GM10266 (cell line): ENCODE data around the gene SH3D21.

Experiments used
- DNase-seq: peaks from one replicate; pipeline ENCODE4 v3.0.0; 2012; ENCODE audit errors: extremely low spot score
- TF ChIP-seq, protein P1 (sequence below): IDR thresholded peaks from 2 replicates; pipeline ENCODE4 v1.5.1; 2012; ENCODE audit warnings: mild to moderate bottlenecking, low read depth; ENCODE audit not compliant: control insufficient read depth, insufficient read depth; ENCODE audit errors: missing control alignments

SH3D21 gene

DNA sequence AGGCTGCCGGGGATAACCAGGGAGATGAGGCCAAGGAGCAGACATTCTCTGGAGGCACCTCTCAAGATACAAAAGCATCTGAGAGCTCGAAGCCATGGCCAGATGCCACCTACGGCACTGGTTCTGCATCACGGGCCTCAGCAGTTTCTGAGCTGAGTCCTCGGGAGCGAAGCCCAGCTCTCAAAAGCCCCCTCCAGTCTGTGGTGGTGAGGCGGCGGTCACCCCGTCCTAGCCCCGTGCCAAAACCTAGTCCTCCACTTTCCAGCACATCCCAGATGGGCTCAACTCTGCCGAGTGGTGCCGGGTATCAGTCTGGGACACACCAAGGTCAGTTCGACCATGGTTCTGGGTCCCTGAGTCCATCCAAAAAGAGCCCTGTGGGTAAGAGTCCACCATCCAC lies 19.4 kb upstream of the SH3D21 start:
- TF ChIP-seq, protein P1, sequence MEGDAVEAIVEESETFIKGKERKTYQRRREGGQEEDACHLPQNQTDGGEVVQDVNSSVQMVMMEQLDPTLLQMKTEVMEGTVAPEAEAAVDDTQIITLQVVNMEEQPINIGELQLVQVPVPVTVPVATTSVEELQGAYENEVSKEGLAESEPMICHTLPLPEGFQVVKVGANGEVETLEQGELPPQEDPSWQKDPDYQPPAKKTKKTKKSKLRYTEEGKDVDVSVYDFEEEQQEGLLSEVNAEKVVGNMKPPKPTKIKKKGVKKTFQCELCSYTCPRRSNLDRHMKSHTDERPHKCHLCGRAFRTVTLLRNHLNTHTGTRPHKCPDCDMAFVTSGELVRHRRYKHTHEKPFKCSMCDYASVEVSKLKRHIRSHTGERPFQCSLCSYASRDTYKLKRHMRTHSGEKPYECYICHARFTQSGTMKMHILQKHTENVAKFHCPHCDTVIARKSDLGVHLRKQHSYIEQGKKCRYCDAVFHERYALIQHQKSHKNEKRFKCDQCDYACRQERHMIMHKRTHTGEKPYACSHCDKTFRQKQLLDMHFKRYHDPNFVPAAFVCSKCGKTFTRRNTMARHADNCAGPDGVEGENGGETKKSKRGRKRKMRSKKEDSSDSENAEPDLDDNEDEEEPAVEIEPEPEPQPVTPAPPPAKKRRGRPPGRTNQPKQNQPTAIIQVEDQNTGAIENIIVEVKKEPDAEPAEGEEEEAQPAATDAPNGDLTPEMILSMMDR: no peak
- no peak for DNase-seq

DNA sequence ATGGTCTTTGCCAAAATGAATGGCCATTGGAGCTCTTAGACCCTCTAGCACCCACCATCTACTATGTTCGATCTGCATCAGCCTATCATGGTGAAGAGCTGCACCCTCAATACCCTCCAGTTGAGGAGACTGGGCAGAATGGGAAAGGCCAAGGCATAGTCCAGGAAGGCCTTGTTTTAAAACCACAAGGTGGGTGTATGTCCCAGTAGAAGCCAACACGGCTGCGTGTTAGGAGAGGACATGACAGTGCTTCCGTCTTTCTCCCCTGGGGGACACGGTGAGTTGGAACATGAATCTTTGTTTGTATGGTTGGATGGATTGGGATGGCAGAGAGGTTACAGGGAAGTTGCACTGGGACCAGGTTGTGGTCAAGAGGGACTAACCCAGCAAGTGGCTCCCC lies 18.6 kb upstream of the SH3D21 start:
- TF ChIP-seq, protein P1: no peak
- DNase-seq: no peak

DNA sequence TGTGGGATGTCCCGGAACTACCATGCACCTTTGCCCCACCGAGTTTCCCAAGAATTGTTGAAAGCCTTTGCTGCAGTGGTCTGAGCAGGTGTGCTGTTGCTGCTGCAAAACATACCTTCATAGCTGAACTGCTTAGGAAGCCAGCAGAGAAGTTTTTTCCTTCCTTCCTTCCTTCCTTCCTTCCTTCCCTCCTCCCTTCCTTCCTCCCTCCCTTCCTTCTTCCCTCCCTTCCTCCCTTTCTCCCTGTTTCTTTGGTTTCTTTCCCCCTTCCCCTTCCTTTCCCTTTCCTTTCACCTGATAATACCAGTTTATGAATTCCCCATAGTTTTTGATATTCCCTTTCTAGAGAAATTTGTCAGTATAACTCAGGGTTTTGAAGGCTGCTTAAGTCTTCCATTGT lies 10.8 kb upstream of the SH3D21 start:
- DNase-seq: no peak
- TF ChIP-seq, protein P1: no peak

DNA sequence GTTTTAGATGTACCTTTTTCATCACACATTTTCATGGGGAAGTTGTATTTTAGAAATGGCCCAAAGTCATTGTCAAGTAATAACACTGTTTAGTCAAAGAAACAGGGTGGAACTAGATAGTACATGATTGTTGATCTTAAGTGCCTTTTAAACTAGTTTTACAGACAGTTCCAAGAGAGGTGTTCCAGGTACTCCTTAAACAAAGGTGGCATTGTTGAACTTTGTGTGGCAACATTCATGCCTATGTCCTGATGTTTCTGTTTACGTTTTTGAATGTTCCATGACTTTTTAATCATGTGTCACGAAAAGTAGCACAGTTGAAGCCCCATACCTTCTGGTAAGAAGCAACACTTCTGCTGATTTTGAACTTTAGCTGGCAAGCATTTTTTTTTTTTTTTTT lies 9.1 kb upstream of the SH3D21 start:
- DNase-seq: no peak
- TF ChIP-seq, protein P1: no peak

DNA sequence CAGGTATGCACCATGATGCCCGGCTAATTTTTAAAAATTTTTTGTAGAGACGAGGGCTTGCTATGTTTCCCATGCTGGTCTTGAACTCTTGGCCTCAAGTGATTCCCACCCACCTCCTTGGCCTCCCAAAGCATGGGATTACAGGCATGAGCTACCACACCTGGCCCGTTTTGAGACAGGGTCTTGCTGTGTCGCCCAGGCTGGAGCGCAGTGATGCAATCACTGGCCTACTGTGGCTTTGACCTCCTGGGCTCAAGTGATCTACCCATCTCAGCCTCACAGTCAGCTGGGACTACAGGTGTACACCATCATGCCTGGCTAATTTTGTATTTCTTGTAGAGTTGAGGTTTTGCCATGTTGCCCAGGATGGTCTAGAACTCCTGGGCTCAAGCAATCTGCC lies 7.5 kb upstream of the SH3D21 start:
- DNase-seq: no peak
- TF ChIP-seq, protein P1: no peak

DNA sequence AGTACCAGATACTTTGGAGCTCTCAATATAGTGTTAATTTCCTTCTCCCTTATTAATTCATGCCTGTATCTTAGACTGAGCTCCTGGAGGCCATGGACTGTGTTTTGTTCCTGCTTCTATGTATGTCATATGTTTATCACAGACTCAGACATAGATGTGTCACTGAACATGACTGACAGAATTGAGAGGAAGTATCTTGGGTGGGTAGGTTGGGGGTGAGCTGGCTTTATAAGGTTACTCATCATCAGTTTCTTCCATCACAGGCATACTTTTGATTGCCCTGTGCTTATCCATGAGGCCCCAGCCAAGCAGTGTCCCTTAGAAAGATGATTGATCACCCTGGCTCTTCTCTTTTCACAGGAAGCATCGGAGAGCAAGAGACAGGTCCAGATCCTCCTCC lies 5.6 kb upstream of the SH3D21 start:
- DNase-seq: no peak
- TF ChIP-seq, protein P1: no peak

DNA sequence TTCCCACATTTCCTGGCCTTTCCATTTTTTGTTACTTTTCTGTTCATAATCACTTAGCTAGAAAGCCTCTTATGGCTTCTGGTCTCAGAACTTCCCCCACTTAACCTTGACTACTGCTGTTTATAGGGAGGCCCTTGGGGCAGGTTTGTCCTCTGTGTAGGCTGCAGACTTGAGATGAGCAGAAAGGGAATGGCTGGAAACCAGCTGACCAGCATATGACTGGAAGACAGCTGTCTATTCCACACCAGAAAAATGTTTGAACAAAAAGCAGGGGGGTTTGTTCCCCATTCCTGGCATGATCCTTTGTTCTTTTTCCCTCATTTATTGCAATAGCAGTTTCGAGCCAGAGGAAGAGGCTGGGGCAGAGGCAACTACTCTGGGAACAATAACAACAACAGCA lies 4.9 kb upstream of the SH3D21 start:
- DNase-seq: no peak
- TF ChIP-seq, protein P1: no peak
